ENCODE measurements around the gene WWOX.

WWOX gene

GRCh38 chr16:78256686-78257375 is 157.4 kb downstream of the WWOX start:
- no peak for TF ChIP-seq EZH2 (IDR thresholded peaks at IDR 0.05)
- TF ChIP-seq POLR2AphosphoS5 (IDR thresholded peaks at IDR 0.05; ENCODE audit: borderline replicate concordance, low read depth, low read length): no peak
- Histone ChIP-seq H3K27ac (no peak overlapping the region), H3K36me3 (ENCODE audit: insufficient read depth, low read length) (no peaks in the 10 kb centered on the region), H3K9me3 (ENCODE audit: low read depth, low read length) (no peaks in the 10 kb centered on the region), H3K9ac (ENCODE audit: insufficient read length) (no peak overlapping the region), H3K4me3 (no peak overlapping the region)
- no peak for DNase-seq (ENCODE audit: low read depth, low spot score)

DNA sequence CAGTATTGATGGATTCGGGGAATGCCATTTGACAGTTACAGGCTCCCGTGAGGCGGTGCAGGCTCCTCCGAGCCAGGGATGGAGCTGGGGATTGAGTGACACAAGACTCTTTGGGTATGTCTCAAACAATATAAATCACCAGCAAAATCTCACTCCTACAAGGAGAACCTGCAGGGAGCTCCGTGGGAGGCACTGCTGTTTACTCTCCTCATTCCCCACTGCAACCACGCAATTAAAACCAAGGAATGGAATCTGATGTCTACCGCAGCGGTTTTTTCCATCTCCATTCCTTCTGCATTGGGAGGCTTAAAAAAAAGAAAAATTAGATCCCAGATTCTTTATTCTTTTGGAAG is 157.9 kb downstream of the WWOX start:
- no peak overlapping the region for H3K9ac ChIP-seq (ENCODE audit: insufficient read length)
- H3K27ac ChIP-seq: no peak overlapping the region
- TF ChIP-seq FOXP2 (optimal IDR thresholded peaks at IDR 0.05; ENCODE audit: control extremely low read depth, extremely low read length, insufficient read depth) (peak; percentile 44), POLR2AphosphoS5 (IDR thresholded peaks at IDR 0.05; ENCODE audit: borderline replicate concordance, low read depth, low read length) (no peak), EZH2 (IDR thresholded peaks at IDR 0.05) (no peak)
- no peak for DNase-seq (ENCODE audit: low read depth, low spot score)
- H3K4me3 ChIP-seq: no peak overlapping the region
- no peaks in the 10 kb centered on the region for H3K9me3 ChIP-seq (ENCODE audit: low read depth, low read length)
- H3K36me3 ChIP-seq (ENCODE audit: insufficient read depth, low read length): no peaks in the 10 kb centered on the region

GRCh38 chr16:78258375-78259065 is 159.1 kb downstream of the WWOX start:
- TF ChIP-seq FOXP2 (optimal IDR thresholded peaks at IDR 0.05; ENCODE audit: control extremely low read depth, extremely low read length, insufficient read depth) (no peak), EZH2 (IDR thresholded peaks at IDR 0.05) (no peak), POLR2AphosphoS5 (IDR thresholded peaks at IDR 0.05; ENCODE audit: borderline replicate concordance, low read depth, low read length) (no peak)
- H3K4me3 ChIP-seq: no peak overlapping the region
- no peaks in the 10 kb centered on the region for H3K36me3 ChIP-seq (ENCODE audit: insufficient read depth, low read length)
- no peak for DNase-seq (ENCODE audit: low read depth, low spot score)
- no peak overlapping the region for H3K9ac ChIP-seq (ENCODE audit: insufficient read length)
- no peak overlapping the region for H3K27ac ChIP-seq
- H3K9me3 ChIP-seq (ENCODE audit: low read depth, low read length): no peaks in the 10 kb centered on the region

DNA sequence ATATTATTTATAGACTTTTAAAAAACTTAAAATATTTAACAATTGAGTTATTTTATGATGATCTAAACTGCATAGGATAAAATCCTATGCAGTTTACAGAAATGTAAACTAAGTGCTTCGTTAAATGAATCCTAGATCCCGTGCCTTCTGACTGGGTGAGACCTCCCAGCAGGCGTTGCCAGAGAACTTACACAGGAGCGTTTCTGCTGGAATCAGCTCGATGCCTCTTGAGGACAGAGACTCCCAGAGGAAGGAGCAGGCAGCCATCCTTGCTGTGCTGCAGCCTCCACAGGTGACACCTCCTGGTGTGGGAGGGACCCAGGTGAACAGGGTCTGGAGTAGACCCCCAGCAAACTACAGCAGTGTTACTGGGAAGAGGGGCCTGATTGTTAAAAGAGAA is 160.4 kb downstream of the WWOX start:
- no peaks in the 10 kb centered on the region for H3K9me3 ChIP-seq (ENCODE audit: low read depth, low read length)
- no peaks in the 10 kb centered on the region; the same call in 1 of the 2 replicates for H3K36me3 ChIP-seq (ENCODE audit: insufficient read depth, low read length)
- no peak overlapping the region for H3K27ac ChIP-seq
- H3K9ac ChIP-seq (ENCODE audit: insufficient read length): no peak overlapping the region
- no peak for DNase-seq (ENCODE audit: low read depth, low spot score)
- H3K4me3 ChIP-seq: no peak overlapping the region
- TF ChIP-seq FOXP2 (optimal IDR thresholded peaks at IDR 0.05; ENCODE audit: control extremely low read depth, extremely low read length, insufficient read depth) (no peak), EZH2 (IDR thresholded peaks at IDR 0.05) (no peak), POLR2AphosphoS5 (IDR thresholded peaks at IDR 0.05; ENCODE audit: borderline replicate concordance, low read depth, low read length) (no peak)

DNA sequence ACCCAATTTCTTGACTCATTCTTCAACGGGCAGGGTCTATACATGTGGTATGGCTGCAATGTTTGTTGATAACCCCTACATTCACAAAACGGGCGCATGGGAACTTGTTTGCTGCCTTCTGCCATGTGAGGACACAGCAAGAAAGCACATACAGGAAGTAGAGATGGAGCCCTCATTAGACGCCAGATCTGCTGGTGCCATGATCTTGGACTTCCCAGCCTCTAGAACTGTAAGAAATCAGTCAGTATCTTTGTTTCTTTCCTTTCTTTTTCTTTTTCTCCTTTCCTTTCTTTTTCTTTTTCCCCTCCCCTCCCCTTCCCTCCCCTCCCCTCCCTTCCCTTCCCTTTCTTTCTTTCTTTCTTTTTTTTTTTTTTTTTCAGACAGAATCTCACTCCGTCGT is 165.2 kb downstream of the WWOX start:
- no peaks in the 10 kb centered on the region for H3K9me3 ChIP-seq (ENCODE audit: low read depth, low read length)
- H3K9ac ChIP-seq (ENCODE audit: insufficient read length): no peak overlapping the region
- no peaks in the 10 kb centered on the region; the same call in 1 of the 2 replicates for H3K36me3 ChIP-seq (ENCODE audit: insufficient read depth, low read length)
- no peak overlapping the region for H3K27ac ChIP-seq
- TF ChIP-seq EZH2 (IDR thresholded peaks at IDR 0.05) (no peak), POLR2AphosphoS5 (IDR thresholded peaks at IDR 0.05; ENCODE audit: borderline replicate concordance, low read depth, low read length) (no peak), FOXP2 (optimal IDR thresholded peaks at IDR 0.05; ENCODE audit: control extremely low read depth, extremely low read length, insufficient read depth) (no peak)
- no peak for DNase-seq (ENCODE audit: low read depth, low spot score)
- H3K4me3 ChIP-seq: no peak overlapping the region

DNA sequence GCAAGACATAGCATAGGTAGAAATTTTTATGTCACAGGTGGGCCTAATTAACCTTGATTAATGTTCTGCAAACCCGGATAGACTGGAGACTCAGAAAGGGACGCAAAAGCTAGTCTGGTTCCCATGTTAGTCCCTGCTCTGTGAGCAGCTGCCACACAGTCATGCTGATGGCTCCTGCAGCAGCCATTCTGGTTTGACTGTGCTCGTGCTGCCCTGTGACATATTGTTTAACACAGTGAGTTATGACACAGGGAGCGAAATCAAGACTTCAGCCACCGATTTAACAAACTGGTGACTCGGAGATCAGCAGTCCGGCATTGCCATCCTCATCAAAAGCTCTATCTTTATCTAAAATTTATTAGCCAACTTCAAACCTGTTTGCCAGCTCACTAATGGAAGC is 169.8 kb downstream of the WWOX start:
- no peak for TF ChIP-seq EZH2 (IDR thresholded peaks at IDR 0.05)
- TF ChIP-seq FOXP2 (optimal IDR thresholded peaks at IDR 0.05; ENCODE audit: control extremely low read depth, extremely low read length, insufficient read depth): no peak
- TF ChIP-seq POLR2AphosphoS5 (IDR thresholded peaks at IDR 0.05; ENCODE audit: borderline replicate concordance, low read depth, low read length): no peak
- Histone ChIP-seq H3K27ac (no peak overlapping the region), H3K36me3 (ENCODE audit: insufficient read depth, low read length) (no peaks in the 10 kb centered on the region; the same call in 1 of the 2 replicates), H3K9me3 (ENCODE audit: low read depth, low read length) (no peaks in the 10 kb centered on the region), H3K4me3 (no peak overlapping the region), H3K9ac (ENCODE audit: insufficient read length) (no peak overlapping the region)
- no peak for DNase-seq (ENCODE audit: low read depth, low spot score)

- H3K9ac ChIP-seq (ENCODE audit: insufficient read length): no peak overlapping the region
- H3K36me3 ChIP-seq (ENCODE audit: insufficient read depth, low read length): no peaks in the 10 kb centered on the region
- H3K27ac ChIP-seq: no peak overlapping the region
- H3K4me3 ChIP-seq: no peak overlapping the region
- no peak for TF ChIP-seq POLR2AphosphoS5 (IDR thresholded peaks at IDR 0.05; ENCODE audit: borderline replicate concordance, low read depth, low read length)
- TF ChIP-seq FOXP2 (optimal IDR thresholded peaks at IDR 0.05; ENCODE audit: control extremely low read depth, extremely low read length, insufficient read depth): no peak
- TF ChIP-seq EZH2 (IDR thresholded peaks at IDR 0.05): no peak
- DNase-seq (ENCODE audit: low read depth, low spot score): no peak
- no peaks in the 10 kb centered on the region for H3K9me3 ChIP-seq (ENCODE audit: low read depth, low read length)
Measured at GRCh38 chr16:78271981-78272380, 172.5 kb downstream of the WWOX start.

DNA sequence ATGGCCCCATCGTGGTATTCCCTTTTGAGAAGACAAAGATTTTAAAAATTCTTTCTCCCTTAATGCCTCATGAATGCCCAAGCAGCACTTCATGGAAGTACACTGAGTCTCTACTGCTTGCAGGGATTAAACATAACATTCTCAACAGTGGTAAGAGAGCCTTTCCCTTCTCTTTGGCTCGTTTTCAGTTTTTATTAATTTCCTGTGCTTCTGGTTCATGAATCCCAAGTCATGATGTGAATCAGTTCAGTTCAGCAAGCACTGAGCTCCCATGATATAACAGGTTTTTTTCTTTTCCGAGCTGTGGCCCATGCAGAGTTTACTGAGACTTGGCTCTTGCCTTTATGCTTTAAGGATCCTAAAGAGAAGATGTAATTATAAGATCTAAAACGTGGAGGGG is 175.3 kb downstream of the WWOX start:
- Histone ChIP-seq H3K4me3 (no peak overlapping the region), H3K36me3 (ENCODE audit: insufficient read depth, low read length) (no peaks in the 10 kb centered on the region), H3K27ac (no peak overlapping the region), H3K9me3 (ENCODE audit: low read depth, low read length) (no peaks in the 10 kb centered on the region), H3K9ac (ENCODE audit: insufficient read length) (no peak overlapping the region)
- no peak for TF ChIP-seq FOXP2 (optimal IDR thresholded peaks at IDR 0.05; ENCODE audit: control extremely low read depth, extremely low read length, insufficient read depth)
- TF ChIP-seq POLR2AphosphoS5 (IDR thresholded peaks at IDR 0.05; ENCODE audit: borderline replicate concordance, low read depth, low read length): no peak
- TF ChIP-seq EZH2 (IDR thresholded peaks at IDR 0.05): no peak
- no peak for DNase-seq (ENCODE audit: low read depth, low spot score)

Data from SK-N-MC (cell line).